Skin epidermis (tissue), 12 donors: ENCODE data around the gene GGT5.
"Not testable (repeated sequence)": the region's sequence is repeated elsewhere in the genome, so short reads cannot be mapped to it uniquely, and the experiment has no call there.

Source experiments
- H3K27ac ChIP-seq, 21 experiments: fragments of 200-600 bp; sonication (generic) in 11 of 21; one replicate each; pipeline ENCODE4 v1.5.0; 2020; ENCODE audit warnings: mild to moderate bottlenecking in 3 of 21, inconsistent platforms in 2 of 21, moderate library complexity in 2 of 21
- H3K4me3 ChIP-seq, 7 experiments: fragments of 200-600 bp; sonication (generic) in 2 of 7; one replicate each; pipeline ENCODE4 v1.5.0; 2020; ENCODE audit warnings: inconsistent platforms in 2 of 7, mild to moderate bottlenecking in 2 of 7, moderate library complexity in 1 of 7

GGT5 gene

GRCh38 chr22:24264329-24264896 lies 19.5 kb upstream of the GGT5 start:
- H3K27ac ChIP-seq = peak overlapping the region in 1 of 21 experiments; percentile 18

GRCh38 chr22:24263479-24263878 lies 18.6 kb upstream of the GGT5 start:
- not testable (repeated sequence) for H3K27ac ChIP-seq, H3K4me3 ChIP-seq

More at GRCh38 chr22:24264329-24264896, 19.5 kb upstream of the GGT5 start:
- not testable (repeated sequence) for H3K4me3 ChIP-seq

- not testable (repeated sequence) for H3K27ac ChIP-seq, H3K4me3 ChIP-seq
These were observed 17.4 kb upstream of the GGT5 start for GRCh38 chr22:24262185-24262749.

DNA sequence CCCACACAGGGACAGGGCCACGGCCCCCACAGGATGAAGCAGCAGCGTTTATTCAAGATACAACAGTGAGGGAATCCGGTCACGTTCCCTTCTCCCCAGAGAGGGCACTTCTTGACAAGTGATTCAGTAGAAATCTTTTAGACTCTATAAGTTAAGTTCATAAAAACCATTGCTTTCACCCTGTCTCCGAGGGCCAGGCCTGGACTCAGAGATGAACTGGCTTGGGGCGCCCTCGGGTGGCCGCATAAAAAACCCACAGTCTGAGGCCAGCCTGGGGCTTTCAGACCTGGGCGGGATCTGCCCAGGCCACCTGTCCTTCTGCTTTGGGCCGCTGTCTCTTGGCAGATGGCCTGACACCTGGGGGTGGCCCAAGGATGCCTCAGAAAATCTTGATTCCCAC lies 14.6 kb upstream of the GGT5 start:
- not testable (repeated sequence) for H3K4me3 ChIP-seq, H3K27ac ChIP-seq

DNA sequence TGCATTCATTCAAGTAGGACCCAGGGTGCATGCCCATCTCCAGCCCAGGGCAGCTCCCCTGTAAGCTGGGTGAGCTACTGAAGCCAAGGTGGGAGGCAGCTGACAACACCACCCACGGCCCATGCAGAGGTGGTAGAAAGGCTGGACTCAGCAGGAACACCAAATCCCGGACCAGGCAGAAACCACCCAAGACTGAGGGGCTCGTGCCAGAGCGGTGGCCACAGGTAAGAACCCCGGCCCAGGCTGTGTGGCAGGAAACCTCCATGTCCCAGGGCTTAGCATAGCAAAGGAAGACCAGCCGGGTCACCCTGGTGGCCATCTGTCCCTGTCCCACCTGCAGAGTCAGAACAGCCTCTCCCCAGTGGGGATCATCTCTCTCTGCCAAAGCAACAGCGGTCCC lies 11.9 kb upstream of the GGT5 start:
- H3K27ac ChIP-seq, H3K4me3 ChIP-seq: not testable (repeated sequence)

GRCh38 chr22:24256136-24256535 lies 11.3 kb upstream of the GGT5 start:
- not testable (repeated sequence) for H3K27ac ChIP-seq

GRCh38 chr22:24253126-24253525 lies 8.2 kb upstream of the GGT5 start:
- not testable (repeated sequence) for H3K27ac ChIP-seq, H3K4me3 ChIP-seq

More at GRCh38 chr22:24256136-24256535, 11.3 kb upstream of the GGT5 start:
- not testable (repeated sequence) for H3K4me3 ChIP-seq

GRCh38 chr22:24251286-24251685 lies 6.4 kb upstream of the GGT5 start:
- not testable (repeated sequence) for H3K27ac ChIP-seq, H3K4me3 ChIP-seq

- not testable (repeated sequence) for H3K27ac ChIP-seq, H3K4me3 ChIP-seq
These were observed 4.5 kb upstream of the GGT5 start for GRCh38 chr22:24249413-24249812.

- H3K4me3 ChIP-seq, H3K27ac ChIP-seq: not testable (repeated sequence)
These were observed 3.7 kb upstream of the GGT5 start for GRCh38 chr22:24248611-24249010.

DNA sequence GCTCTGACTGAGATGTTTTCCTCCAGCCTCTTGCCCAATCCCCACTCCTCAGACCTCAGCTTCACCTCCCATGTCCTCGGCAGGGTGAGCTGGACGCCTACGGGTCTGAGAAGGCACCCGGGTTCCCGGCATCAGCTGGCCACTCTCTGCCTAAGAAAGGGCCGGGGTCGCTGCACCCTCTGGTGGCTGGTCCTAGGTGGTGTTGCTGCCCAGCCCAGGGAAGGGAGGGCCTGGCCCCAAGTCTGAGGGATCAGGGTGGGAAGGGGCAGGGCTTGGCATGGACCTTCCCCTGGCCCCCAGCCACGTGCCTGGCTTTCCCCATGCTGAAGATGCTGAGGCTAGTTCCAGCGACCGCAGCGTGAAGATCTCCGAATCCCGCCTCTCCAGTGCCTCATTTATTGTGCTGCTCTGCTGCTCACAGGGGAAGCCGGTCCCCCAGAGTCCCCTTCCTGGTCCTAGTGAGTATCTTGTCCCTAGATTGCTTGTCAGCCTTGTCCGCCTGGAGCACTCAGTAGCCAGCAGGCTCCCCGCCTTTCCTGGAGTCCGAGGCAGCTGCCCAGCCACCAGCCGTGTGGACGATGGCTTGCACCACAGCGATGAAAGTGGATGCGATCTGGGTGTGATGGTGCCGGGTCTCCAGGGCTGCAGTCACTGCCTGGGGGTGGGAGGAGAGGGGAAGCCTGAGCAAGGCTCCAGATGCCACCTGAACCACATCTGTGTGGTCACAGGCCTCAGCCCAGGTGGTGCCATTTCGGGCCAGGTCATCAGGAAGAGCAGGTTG lies 2.9 kb upstream of the GGT5 start:
- no peak overlapping the region for H3K4me3 ChIP-seq
- H3K27ac ChIP-seq = peak overlapping the region in 16 of 21 experiments; percentile 2 to 90 (median 70)

DNA sequence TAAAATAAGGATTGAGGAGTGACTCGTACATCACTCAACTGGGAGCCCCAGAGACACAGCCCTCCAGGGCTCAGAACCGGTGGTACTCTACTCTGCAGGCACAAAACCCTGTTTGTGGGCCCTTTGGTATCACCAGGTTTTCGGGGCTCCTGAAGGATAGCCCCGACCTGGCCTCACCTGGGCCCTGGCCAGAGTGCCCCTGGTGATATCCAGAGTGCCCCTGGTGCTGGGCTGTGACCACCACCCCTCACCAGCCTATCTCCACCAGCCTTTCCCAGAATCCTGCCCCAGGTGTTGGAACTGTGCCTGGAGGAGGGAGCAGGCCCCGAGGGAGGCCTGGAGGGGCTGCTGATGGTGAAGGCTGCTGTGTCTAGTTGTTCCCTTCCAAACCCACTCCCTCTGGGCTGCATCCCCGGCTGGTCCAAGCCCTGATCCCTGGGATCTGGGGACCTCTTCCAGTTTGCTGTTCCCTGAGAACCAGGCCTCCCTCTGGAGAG lies 2.2 kb upstream of the GGT5 start:
- no peak overlapping the region for H3K4me3 ChIP-seq
- H3K27ac ChIP-seq = peak overlapping the region in 20 of 21 experiments; percentile 2 to 90 (median 82)

DNA sequence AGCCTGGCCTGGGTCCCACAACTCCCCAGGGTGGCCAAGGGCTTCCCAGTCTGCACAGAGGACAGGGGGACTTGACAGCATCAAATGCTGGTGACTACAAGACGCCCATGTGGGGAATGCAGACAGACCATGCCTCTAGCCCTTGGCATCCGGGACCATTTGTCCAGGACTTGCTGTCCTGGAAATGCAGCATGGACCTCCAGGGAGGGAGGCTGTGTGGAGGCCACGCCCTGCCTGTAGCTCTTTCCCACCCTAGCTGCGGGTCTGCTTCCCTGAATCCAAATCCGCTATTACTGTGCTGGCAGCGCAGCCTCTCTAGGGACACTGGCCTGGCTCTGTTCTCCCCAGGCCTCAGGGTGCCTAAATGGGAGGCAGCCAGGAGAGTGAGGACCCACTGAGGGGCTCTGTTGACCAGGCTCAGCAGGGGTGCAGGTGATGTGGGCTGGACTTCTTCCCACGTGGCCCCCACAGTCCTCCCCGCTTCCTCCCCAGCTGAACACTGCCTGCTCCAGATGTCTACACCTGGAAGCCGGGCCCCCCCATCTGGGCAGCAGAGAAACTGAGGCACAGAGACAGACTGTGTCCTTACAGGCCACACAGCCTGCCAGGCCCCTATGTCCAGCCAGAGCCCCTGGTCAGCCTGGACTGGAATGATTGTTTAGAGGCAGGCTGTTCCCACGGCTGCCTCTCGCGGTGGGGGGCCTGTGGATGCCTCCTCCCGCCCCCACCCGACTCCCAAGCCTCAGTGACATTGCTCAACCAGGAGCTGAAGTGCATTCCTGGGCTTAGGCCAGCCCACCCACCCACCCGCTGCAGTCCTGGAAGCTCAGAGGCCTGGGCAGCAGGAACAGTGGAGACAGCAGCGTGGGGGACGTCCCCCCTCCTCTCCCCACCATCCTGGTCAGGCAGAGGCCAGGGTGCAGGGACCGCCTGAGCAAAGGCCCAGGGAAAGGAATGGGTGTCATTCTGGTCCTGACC lies 991 bp upstream of the GGT5 start:
- H3K27ac ChIP-seq = peak overlapping the region in 20 of 21 experiments; percentile 36 to 90 (median 81)
- not testable (repeated sequence) for H3K4me3 ChIP-seq

DNA sequence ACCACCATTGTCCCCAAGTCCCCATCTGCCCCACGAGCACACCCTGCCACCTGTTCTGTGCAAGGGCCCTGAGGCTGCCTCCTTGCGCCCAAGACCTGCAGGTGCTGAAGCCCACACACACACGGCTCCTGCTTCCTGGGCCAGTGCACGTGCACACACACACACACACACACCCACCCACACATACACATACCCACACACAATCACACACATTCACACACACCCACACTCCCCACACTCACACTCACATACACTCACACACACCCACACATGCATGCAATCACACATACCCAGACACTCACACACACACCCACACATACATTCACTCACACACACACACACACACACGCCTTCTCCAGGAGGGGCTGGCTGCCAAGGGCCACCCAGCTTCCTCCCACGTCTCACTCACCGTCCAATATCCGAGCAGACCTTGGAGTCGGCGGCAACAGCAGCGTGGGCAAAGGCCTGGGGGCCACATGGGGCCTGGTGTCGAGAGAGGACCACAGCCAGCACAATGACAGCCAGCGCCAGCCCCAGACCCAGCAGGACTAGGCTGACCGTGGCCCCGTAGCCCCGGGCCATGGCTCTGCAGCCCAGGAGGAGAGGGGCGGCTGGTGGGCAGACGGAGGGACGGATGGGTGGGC lies 616 bp downstream of the GGT5 start:
- Histone ChIP-seq H3K27ac (peak overlapping the region in 19 of 21 experiments; percentile 27 to 90 (median 66)), H3K4me3 (peak overlapping the region in 4 of 7 experiments; percentile 3 to 15 (median 12))

DNA sequence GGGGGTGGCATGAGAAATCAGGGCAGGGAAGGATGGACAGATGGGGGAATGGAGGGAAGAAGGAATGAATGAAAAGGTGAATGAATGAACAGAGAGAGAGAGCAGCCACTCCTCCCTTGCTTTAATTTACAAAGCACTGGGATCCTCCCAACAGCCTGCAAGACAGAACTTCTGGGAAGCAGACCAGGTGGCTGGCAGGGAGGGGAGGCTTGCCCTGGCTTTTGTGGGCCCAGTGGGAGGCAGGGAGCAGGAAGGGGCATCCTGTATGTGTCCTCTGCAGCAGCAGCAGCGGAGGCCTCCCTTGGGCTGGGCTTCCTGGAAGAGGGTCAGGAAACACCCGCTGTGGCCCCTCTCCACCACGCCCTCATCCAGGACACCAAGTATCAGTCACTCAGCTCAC lies 1.5 kb downstream of the GGT5 start:
- peak overlapping the region in 1 of 7 experiments; percentile 15 for H3K4me3 ChIP-seq
- peak overlapping the region in 16 of 21 experiments; percentile 7 to 90 (median 64) for H3K27ac ChIP-seq

- peak overlapping the region in 2 of 21 experiments; percentile 30 to 56 for H3K27ac ChIP-seq
- not testable (repeated sequence) for H3K4me3 ChIP-seq
These were observed 3.7 kb downstream of the GGT5 start for GRCh38 chr22:24240985-24241692.

- Histone ChIP-seq H3K4me3 (no peak overlapping the region), H3K27ac (peak overlapping the region in 1 of 21 experiments; percentile 30)
These were observed 4.5 kb downstream of the GGT5 start for GRCh38 chr22:24240381-24240780.

DNA sequence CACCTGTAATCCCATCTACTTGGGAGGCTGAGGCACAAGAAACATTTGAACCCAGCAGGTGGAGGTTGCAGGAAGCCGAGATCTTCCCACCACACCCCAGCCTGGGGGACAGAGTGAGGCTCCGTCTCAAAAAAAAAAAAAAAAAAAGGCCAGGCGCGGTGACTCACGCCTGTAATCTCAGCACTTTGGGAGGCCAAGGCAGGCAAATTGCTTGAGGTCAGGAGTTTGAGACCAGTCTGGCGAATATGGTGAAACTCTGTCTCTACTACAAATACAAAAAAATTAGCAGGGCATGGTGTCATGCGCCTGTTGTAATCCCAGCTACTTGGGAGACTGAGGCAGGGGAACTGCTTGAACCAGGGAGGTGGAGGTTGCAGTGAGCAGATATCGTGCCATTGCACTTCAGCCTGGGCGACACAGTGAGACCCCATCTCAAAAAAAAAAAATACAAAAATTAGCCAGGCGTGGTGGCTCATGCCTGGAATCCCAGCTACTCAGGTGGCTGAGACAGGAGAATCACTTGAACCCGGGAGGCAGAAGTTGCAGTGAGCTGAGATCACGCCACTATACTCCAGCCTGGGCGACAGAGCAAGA lies 6.7 kb downstream of the GGT5 start:
- H3K27ac ChIP-seq, H3K4me3 ChIP-seq: not testable (repeated sequence)
